NT2/D1 (cell line): Measurements from ENCODE around the gene HUWE1.

ENCODE experiments used
- SUZ12 ChIP-seq: IDR thresholded peaks from 2 replicates; pipeline ENCODE4 v1.6.1; 2011; ENCODE audit not compliant: insufficient read length, insufficient read depth; ENCODE audit errors: extremely low read depth
- YY1 ChIP-seq: IDR thresholded peaks from 2 replicates; pipeline ENCODE4 v1.6.1; 2011; ENCODE audit not compliant: insufficient read length, insufficient read depth
- ZNF274 ChIP-seq: IDR thresholded peaks from 2 replicates; pipeline ENCODE4 v1.6.1; 2011; ENCODE audit warnings: mild to moderate bottlenecking, low read depth, low read length

DNA sequence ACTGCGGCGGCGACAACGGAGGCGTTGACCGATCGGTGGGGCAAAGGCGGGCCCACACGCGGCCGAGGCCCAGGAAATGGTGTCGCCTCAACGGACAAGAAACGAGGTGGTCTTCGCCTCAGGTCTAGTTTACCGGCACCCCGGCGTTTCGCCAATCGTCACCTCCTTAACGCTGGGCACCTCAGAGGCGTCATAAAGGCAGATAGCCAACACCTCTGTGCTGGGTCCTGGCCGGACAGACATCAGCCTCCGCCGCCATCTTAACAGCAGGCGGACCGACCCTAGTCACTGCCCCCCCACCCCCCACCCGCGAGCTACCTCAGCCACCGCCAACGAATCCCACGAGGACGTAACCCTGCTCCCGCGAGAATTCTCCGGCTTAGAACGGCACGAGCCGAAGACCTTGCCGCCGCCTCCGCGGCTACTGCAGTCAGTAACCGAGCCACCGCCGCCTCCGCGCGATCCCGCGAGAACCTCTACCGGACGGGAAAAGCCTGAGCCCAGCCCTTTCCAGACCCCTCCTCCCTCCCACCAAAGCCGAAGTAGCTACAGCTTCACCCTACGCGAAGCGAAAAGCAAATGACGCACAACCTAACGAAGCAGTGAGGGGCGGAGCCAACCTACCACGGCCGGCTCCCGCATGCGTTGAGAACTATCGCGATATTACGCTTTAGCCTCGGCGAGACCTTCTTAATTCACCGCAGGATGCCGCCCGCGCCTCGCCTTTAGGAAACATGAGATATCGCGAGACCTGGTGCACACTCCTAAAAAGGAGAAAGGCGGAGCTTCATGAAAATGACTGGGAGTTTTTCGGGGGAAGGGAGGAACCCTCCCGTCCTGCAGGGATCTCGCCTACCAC, 2.7 kb downstream of the HUWE1 start:
- no peak for TF ChIP-seq ZNF274
- TF ChIP-seq YY1: peak; percentile 64
- no peak for TF ChIP-seq SUZ12
